Natural killer cell (primary cell): ENCODE results near the gene SPINK5. TPM values are rescaled to one million over a fixed set of nuclear protein-coding genes. Genes with fewer than 3 reads are reported as not detected.

Source experiments
- ATAC-seq, 3 donors: fragments of 150-1000 bp in 2 of 3; fragments of 200-7000 bp in 1 of 3; cut with Tn5 transposase; 1 replicate in 1 of 3; 2 replicates in 2 of 3; pipeline ENCODE4 v1.10.0; 2021; ENCODE audit warnings: mild to moderate bottlenecking in 2 of 3, moderate library complexity in 2 of 3
- DNase-seq, 2 donors: peaks; one replicate each; pipeline versions ENCODE4 v3.0.0 to v3.0.0-alpha.2; 2013 to 2021; ENCODE audit warnings: mixed read lengths in 1 of 2
- H3K27ac ChIP-seq: one replicate; pipeline ENCODE4 v1.5.1; 2013; ENCODE audit warnings: mild to moderate bottlenecking, low read length
- H3K27me3 ChIP-seq: one replicate; pipeline ENCODE4 v1.6.1; 2013; ENCODE audit warnings: low read length; ENCODE audit not compliant: control insufficient read depth, insufficient read depth
- H3K36me3 ChIP-seq: one replicate; pipeline ENCODE4 v1.6.1; 2013; ENCODE audit warnings: low read length; ENCODE audit not compliant: control insufficient read depth, insufficient read depth
- H3K4me1 ChIP-seq: one replicate; pipeline ENCODE4 v1.6.1; 2013; ENCODE audit warnings: low read length; ENCODE audit not compliant: control insufficient read depth, insufficient read depth
- H3K4me3 ChIP-seq: one replicate; pipeline ENCODE4 v1.5.1; 2013; ENCODE audit warnings: low read length
- H3K9me3 ChIP-seq: one replicate; pipeline ENCODE4 v1.6.1; 2013; ENCODE audit warnings: low read length; ENCODE audit not compliant: control insufficient read depth, insufficient read depth
- H3K27ac Mint-ChIP-seq, 2 donors: one replicate each; pipeline ENCODE4 v1.8.0; 2022; ENCODE audit warnings: mild to moderate bottlenecking in 2 of 2, mixed read lengths in 2 of 2, moderate library complexity in 1 of 2
- H3K27me3 Mint-ChIP-seq, 2 donors: one replicate each; pipeline ENCODE4 v1.8.0; 2022; ENCODE audit warnings: low read depth in 2 of 2, mixed read lengths in 2 of 2
- H3K36me3 Mint-ChIP-seq: one replicate; pipeline ENCODE4 v1.8.0; 2022; ENCODE audit warnings: mixed read lengths
- H3K4me1 Mint-ChIP-seq, 2 donors: one replicate each; pipeline ENCODE4 v1.8.0; 2022; ENCODE audit warnings: mixed read lengths in 2 of 2
- H3K4me3 Mint-ChIP-seq: one replicate; pipeline ENCODE4 v1.8.0; 2022; ENCODE audit warnings: mild to moderate bottlenecking, moderate library complexity, mixed read lengths
- H3K9me3 Mint-ChIP-seq, 2 donors: one replicate each; pipeline ENCODE4 v1.8.0; 2022; ENCODE audit warnings: mixed read lengths in 2 of 2
- CTCF ChIP-seq: fragments of 200-600 bp; IDR thresholded peaks from one replicate; pipeline ENCODE4 v1.8.0; 2022; ENCODE audit warnings: antibody characterized with exemption
- WGBS: methylation state at CpG from one replicate; pipeline ENCODE4 v1.1.7; 2013; ENCODE audit warnings: missing lambda C conversion rate; ENCODE audit not compliant: insufficient coverage; 5-methylcytosine and 5-hydroxymethylcytosine counted together
- intact Hi-C: fragments of 100-400 bp; cut with micrococcal nuclease; formaldehyde crosslinking; loops from one replicate; pipeline ENCODE4 v1.14.2; 2022
- total RNA-seq, 4 donors: library from RNA; stranded (reverse); fragments of 120-200 nt in 1 of 4; gene quantifications; one replicate each; pipeline versions ENCODE4 v1.2.3 to v1.2.4, GENCODE V29; 2013 to 2022

The SPINK5 gene
- total RNA-seq: not detected
- not detected for total RNA-seq (2013)

GRCh38 chr5:148063861-148064260 lies at the start of gene SPINK5:
SPINK5 (plus strand) TSS chr5:148063980; CDS start chr5:148064045, 65 bp downstream.
- H3K4me3 Mint-ChIP-seq: no peak within 1 kb of the TSS
- 92% methylated on average over 5 of the region's 5 CpGs for WGBS
- H3K9me3 ChIP-seq: no peaks in the 10 kb centered on the region
- no peak within 1 kb of the TSS for H3K27ac Mint-ChIP-seq
- H3K36me3 ChIP-seq: no peaks in the 10 kb centered on the region
- no peak within 1 kb of the TSS for H3K27ac ChIP-seq
- DNase-seq: no peak
- no peaks in the 10 kb centered on the region for H3K36me3 Mint-ChIP-seq
- no peak for TF ChIP-seq CTCF
- intact Hi-C loops: no loop called here
- H3K4me1 ChIP-seq: no peaks in the 10 kb centered on the region
- no peak within 1 kb of the TSS for H3K4me3 ChIP-seq
- no peaks in the 10 kb centered on the region for H3K27me3 ChIP-seq
- no peaks in the 10 kb centered on the region for H3K27me3 Mint-ChIP-seq
- no peaks in the 10 kb centered on the region for H3K4me1 Mint-ChIP-seq
- no peak for ATAC-seq
- H3K9me3 Mint-ChIP-seq: peaks cover 0 to 3% of the 10 kb centered on the region in 2 donors

- no peak for ATAC-seq
- H3K36me3 ChIP-seq: no peaks in the 10 kb centered on the region
- no peaks in the 10 kb centered on the region for H3K4me1 Mint-ChIP-seq
- H3K4me3 ChIP-seq: no peak overlapping the region
- TF ChIP-seq CTCF: no peak
- H3K4me3 Mint-ChIP-seq: no peak overlapping the region
- no peak overlapping the region for H3K27ac Mint-ChIP-seq
- H3K9me3 Mint-ChIP-seq: peaks cover 0 to 2% of the 10 kb centered on the region in 2 donors
- intact Hi-C loops: no loop called here
- WGBS: 92% methylated on average over 3 of the region's 3 CpGs
- no peak overlapping the region for H3K27ac ChIP-seq
- no peaks in the 10 kb centered on the region for H3K4me1 ChIP-seq
- DNase-seq: no peak
- no peaks in the 10 kb centered on the region for H3K9me3 ChIP-seq
- H3K27me3 ChIP-seq: no peaks in the 10 kb centered on the region
- no peaks in the 10 kb centered on the region for H3K36me3 Mint-ChIP-seq
- no peaks in the 10 kb centered on the region for H3K27me3 Mint-ChIP-seq
Observed at GRCh38 chr5:148014276-148014675, 49.5 kb upstream of the SPINK5 start.

- H3K4me1 ChIP-seq: no peaks in the 10 kb centered on the region
- WGBS: 88% methylated on average over 2 of the region's 3 CpGs
- H3K36me3 ChIP-seq: no peaks in the 10 kb centered on the region
- H3K27ac Mint-ChIP-seq: no peak overlapping the region
- H3K36me3 Mint-ChIP-seq: no peaks in the 10 kb centered on the region
- no peaks in the 10 kb centered on the region for H3K4me1 Mint-ChIP-seq
- H3K27me3 Mint-ChIP-seq: no peaks in the 10 kb centered on the region
- DNase-seq (no peak), ATAC-seq (no peak)
- no peak for TF ChIP-seq CTCF
- H3K27me3 ChIP-seq: no peaks in the 10 kb centered on the region
- peaks cover 4 to 9% of the 10 kb centered on the region in 2 donors for H3K9me3 Mint-ChIP-seq
- no peak overlapping the region for H3K27ac ChIP-seq
- intact Hi-C loops: no loop called here
- H3K9me3 ChIP-seq: no peaks in the 10 kb centered on the region
- H3K4me3 Mint-ChIP-seq: no peak overlapping the region
- no peak overlapping the region for H3K4me3 ChIP-seq
Observed at GRCh38 chr5:148020257-148020988, 43.4 kb upstream of the SPINK5 start.

- Mint-ChIP-seq H3K9me3 (peaks cover 5% of the 10 kb centered on the region in 2 donors), H3K27me3 (no peaks in the 10 kb centered on the region), H3K27ac (no peak overlapping the region), H3K4me1 (no peaks in the 10 kb centered on the region), H3K36me3 (no peaks in the 10 kb centered on the region), H3K4me3 (no peak overlapping the region)
- H3K9me3 ChIP-seq: no peaks in the 10 kb centered on the region
- H3K27me3 ChIP-seq: no peaks in the 10 kb centered on the region
- no peak for ATAC-seq
- DNase-seq: no peak
- no peak for TF ChIP-seq CTCF
- WGBS: 75% methylated on average over 3 of the region's 3 CpGs
- no peak overlapping the region for H3K27ac ChIP-seq
- H3K36me3 ChIP-seq: no peaks in the 10 kb centered on the region
- intact Hi-C loops: no loop called here
- no peaks in the 10 kb centered on the region for H3K4me1 ChIP-seq
- no peak overlapping the region for H3K4me3 ChIP-seq
Observed at GRCh38 chr5:148027505-148027904, 36.3 kb upstream of the SPINK5 start.
